ENCODE measurements around the gene VPS13D. TPM values are rescaled to one million over a fixed set of nuclear protein-coding genes. Genes with fewer than 3 reads are reported as not detected.

The VPS13D gene
- total and polyA plus RNA-seq, 4 donors = 10.2 to 68.3 (median 12.6) TPM

DNA sequence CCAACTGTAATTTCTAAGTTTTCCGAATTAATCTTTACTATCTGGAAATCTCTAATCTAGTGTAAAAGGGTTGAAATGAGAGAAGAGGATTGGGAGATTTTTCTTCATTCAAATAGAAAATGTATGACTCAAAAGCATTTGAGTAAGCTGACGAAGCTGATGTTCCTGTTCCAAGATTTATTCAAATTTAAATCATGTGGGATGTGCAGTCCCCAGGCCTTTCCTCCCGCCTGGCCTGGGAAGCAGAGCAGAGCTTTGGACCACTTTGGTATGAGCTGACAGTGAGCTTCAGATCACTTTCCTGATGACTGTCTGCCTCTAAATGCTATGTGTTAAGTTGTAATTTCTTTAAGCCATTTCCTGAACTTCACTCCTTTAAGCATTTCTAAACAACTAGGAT is 196.2 kb downstream of the VPS13D start (continued):
- TF ChIP-seq, protein P1, sequence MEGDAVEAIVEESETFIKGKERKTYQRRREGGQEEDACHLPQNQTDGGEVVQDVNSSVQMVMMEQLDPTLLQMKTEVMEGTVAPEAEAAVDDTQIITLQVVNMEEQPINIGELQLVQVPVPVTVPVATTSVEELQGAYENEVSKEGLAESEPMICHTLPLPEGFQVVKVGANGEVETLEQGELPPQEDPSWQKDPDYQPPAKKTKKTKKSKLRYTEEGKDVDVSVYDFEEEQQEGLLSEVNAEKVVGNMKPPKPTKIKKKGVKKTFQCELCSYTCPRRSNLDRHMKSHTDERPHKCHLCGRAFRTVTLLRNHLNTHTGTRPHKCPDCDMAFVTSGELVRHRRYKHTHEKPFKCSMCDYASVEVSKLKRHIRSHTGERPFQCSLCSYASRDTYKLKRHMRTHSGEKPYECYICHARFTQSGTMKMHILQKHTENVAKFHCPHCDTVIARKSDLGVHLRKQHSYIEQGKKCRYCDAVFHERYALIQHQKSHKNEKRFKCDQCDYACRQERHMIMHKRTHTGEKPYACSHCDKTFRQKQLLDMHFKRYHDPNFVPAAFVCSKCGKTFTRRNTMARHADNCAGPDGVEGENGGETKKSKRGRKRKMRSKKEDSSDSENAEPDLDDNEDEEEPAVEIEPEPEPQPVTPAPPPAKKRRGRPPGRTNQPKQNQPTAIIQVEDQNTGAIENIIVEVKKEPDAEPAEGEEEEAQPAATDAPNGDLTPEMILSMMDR (IDR thresholded peaks at IDR 0.05; ENCODE audit: low read depth, low read length, missing input control) = no peak

DNA sequence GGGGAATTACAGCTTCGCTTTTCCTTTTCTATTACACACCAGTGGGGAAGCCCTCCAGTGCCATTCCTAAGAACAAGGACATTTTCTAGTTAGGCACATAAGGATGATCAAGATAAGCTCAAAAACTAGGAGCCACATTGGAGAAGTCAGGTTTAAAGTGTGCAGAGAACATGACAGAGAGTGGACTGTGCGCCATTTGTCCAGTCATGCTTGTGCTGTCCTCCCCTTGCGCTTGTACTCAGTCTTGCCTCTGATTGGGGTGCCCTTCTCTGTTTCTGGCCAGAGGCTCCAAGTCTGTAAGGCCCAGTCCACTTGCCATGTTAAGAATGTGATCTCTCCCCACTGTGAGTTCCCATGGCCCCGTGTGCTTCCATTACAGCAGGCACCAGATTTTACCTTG is 198.5 kb downstream of the VPS13D start:
- peaks cover 0 to 9% (median 4%) of the 10 kb centered on the region in 4 donors for H3K36me3 ChIP-seq (ENCODE audit: control insufficient read depth in 4 of 4, insufficient read depth in 3 of 4, low read depth in 1 of 4, low read length in 3 of 4)
- no peak for DNase-seq (ENCODE audit: low spot score)
- no peak overlapping the region for H3K27ac ChIP-seq (ENCODE audit: low read depth in 1 of 2, low read length in 2 of 2)
- no peak overlapping the region for H3K4me3 ChIP-seq (ENCODE audit: low read depth in 1 of 3, low read length in 3 of 3)
- 98% methylated on average over 4 of the region's 4 CpGs for WGBS
- TF ChIP-seq, protein P2, sequence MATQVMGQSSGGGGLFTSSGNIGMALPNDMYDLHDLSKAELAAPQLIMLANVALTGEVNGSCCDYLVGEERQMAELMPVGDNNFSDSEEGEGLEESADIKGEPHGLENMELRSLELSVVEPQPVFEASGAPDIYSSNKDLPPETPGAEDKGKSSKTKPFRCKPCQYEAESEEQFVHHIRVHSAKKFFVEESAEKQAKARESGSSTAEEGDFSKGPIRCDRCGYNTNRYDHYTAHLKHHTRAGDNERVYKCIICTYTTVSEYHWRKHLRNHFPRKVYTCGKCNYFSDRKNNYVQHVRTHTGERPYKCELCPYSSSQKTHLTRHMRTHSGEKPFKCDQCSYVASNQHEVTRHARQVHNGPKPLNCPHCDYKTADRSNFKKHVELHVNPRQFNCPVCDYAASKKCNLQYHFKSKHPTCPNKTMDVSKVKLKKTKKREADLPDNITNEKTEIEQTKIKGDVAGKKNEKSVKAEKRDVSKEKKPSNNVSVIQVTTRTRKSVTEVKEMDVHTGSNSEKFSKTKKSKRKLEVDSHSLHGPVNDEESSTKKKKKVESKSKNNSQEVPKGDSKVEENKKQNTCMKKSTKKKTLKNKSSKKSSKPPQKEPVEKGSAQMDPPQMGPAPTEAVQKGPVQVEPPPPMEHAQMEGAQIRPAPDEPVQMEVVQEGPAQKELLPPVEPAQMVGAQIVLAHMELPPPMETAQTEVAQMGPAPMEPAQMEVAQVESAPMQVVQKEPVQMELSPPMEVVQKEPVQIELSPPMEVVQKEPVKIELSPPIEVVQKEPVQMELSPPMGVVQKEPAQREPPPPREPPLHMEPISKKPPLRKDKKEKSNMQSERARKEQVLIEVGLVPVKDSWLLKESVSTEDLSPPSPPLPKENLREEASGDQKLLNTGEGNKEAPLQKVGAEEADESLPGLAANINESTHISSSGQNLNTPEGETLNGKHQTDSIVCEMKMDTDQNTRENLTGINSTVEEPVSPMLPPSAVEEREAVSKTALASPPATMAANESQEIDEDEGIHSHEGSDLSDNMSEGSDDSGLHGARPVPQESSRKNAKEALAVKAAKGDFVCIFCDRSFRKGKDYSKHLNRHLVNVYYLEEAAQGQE (IDR thresholded peaks at IDR 0.05) = no peak
- TF ChIP-seq HNF4G (IDR thresholded peaks at IDR 0.05) (no peak), GABPA (IDR thresholded peaks at IDR 0.05 in 1 of 2, conservative IDR thresholded peaks at IDR 0.05 in 1 of 2) (no peak), NR2F2 (IDR thresholded peaks at IDR 0.05) (no peak), JUND (IDR thresholded peaks at IDR 0.05) (no peak), YY1 (IDR thresholded peaks at IDR 0.05) (no peak), RXRA (IDR thresholded peaks at IDR 0.05) (no peak), EGR1 (IDR thresholded peaks at IDR 0.05; ENCODE audit: low read depth in 2 of 2) (no peak), FOXA1 (IDR thresholded peaks at IDR 0.05) (no peak), HNF4A (conservative IDR thresholded peaks at IDR 0.05) (no peak), RAD21 (IDR thresholded peaks at IDR 0.05) (no peak), TAF1 (conservative IDR thresholded peaks at IDR 0.05) (no peak), FOXA2 (IDR thresholded peaks at IDR 0.05) (no peak), SP1 (IDR thresholded peaks at IDR 0.05) (no peak)
- TF ChIP-seq, protein P3, sequence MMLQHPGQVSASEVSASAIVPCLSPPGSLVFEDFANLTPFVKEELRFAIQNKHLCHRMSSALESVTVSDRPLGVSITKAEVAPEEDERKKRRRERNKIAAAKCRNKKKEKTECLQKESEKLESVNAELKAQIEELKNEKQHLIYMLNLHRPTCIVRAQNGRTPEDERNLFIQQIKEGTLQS (IDR thresholded peaks at IDR 0.05) = no peak
- TF ChIP-seq, protein P1 (IDR thresholded peaks at IDR 0.05; ENCODE audit: low read depth, low read length, missing input control) = no peak
- TF ChIP-seq, protein P4, sequence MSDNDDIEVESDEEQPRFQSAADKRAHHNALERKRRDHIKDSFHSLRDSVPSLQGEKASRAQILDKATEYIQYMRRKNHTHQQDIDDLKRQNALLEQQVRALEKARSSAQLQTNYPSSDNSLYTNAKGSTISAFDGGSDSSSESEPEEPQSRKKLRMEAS (IDR thresholded peaks at IDR 0.05) = no peak
- TF ChIP-seq, protein P5, sequence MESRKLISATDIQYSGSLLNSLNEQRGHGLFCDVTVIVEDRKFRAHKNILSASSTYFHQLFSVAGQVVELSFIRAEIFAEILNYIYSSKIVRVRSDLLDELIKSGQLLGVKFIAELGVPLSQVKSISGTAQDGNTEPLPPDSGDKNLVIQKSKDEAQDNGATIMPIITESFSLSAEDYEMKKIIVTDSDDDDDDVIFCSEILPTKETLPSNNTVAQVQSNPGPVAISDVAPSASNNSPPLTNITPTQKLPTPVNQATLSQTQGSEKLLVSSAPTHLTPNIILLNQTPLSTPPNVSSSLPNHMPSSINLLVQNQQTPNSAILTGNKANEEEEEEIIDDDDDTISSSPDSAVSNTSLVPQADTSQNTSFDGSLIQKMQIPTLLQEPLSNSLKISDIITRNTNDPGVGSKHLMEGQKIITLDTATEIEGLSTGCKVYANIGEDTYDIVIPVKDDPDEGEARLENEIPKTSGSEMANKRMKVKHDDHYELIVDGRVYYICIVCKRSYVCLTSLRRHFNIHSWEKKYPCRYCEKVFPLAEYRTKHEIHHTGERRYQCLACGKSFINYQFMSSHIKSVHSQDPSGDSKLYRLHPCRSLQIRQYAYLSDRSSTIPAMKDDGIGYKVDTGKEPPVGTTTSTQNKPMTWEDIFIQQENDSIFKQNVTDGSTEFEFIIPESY (IDR thresholded peaks at IDR 0.05) = no peak
- H3K9me3 ChIP-seq (ENCODE audit: control insufficient read depth in 4 of 4, low read length in 3 of 4) = no peaks in the 10 kb centered on the region
- H3K4me1 ChIP-seq (ENCODE audit: control insufficient read depth in 4 of 4, insufficient read depth in 4 of 4, low read length in 3 of 4) = peaks cover 6 to 10% (median 9%) of the 10 kb centered on the region in 4 donors
- no peak overlapping the region for H3K9ac ChIP-seq (ENCODE audit: low read depth in 1 of 2, low read length in 2 of 2)
- H3K27me3 ChIP-seq (ENCODE audit: control insufficient read depth in 4 of 4, insufficient read depth in 4 of 4, low read length in 3 of 4) = no peaks in the 10 kb centered on the region

All from liver (tissue), 9 donors.